HG03139 (cell line): ENCODE data around the gene SFI1.
"Not testable (repeated sequence)": the region's sequence is repeated elsewhere in the genome, so short reads cannot be mapped to it uniquely, and the experiment has no call there.

ENCODE experiments used
- ATAC-seq: cut with Tn5 transposase; IDR thresholded peaks from one replicate; pipeline ENCODE4 v1.9.1; 2021; ENCODE audit not compliant: unreplicated experiment

SFI1 gene

GRCh38 chr22:31492151-31492550, 4.2 kb upstream of the SFI1 start:
- ATAC-seq = no peak

GRCh38 chr22:31493355-31493754, 3.0 kb upstream of the SFI1 start:
- ATAC-seq = not testable (repeated sequence)

- ATAC-seq = no peak
Measured at GRCh38 chr22:31495343-31495742, 993 bp upstream of the SFI1 start.

- ATAC-seq = peak; percentile 2
Measured at GRCh38 chr22:31496735-31497146, 405 bp downstream of the SFI1 start.

GRCh38 chr22:31497148-31497938, 1.0 kb downstream of the SFI1 start:
- no peak for ATAC-seq

- ATAC-seq = no peak
Measured at GRCh38 chr22:31501738-31502137, 5.4 kb downstream of the SFI1 start.

GRCh38 chr22:31503211-31503964, 7.1 kb downstream of the SFI1 start:
- ATAC-seq = no peak

- no peak for ATAC-seq
Measured at GRCh38 chr22:31504282-31504681, 7.9 kb downstream of the SFI1 start.

GRCh38 chr22:31507517-31507916, 11.2 kb downstream of the SFI1 start:
- ATAC-seq = not testable (repeated sequence)

GRCh38 chr22:31508536-31508935, 12.2 kb downstream of the SFI1 start:
- ATAC-seq = no peak

GRCh38 chr22:31509061-31509762, 12.9 kb downstream of the SFI1 start:
- no peak for ATAC-seq

- ATAC-seq = no peak
Measured at GRCh38 chr22:31520051-31520450, 23.7 kb downstream of the SFI1 start.

GRCh38 chr22:31524132-31524531, 27.8 kb downstream of the SFI1 start:
- ATAC-seq = not testable (repeated sequence)

- ATAC-seq = no peak
Measured at GRCh38 chr22:31526270-31526669, 29.9 kb downstream of the SFI1 start.

GRCh38 chr22:31530823-31531195, 34.5 kb downstream of the SFI1 start:
- no peak for ATAC-seq

GRCh38 chr22:31532060-31532459, 35.7 kb downstream of the SFI1 start:
- no peak for ATAC-seq

GRCh38 chr22:31533374-31533773, 37.0 kb downstream of the SFI1 start:
- no peak for ATAC-seq

GRCh38 chr22:31537019-31537535, 40.7 kb downstream of the SFI1 start:
- no peak for ATAC-seq

GRCh38 chr22:31538815-31539214, 42.5 kb downstream of the SFI1 start:
- ATAC-seq = no peak

GRCh38 chr22:31540166-31540565, 43.8 kb downstream of the SFI1 start:
- ATAC-seq = not testable (repeated sequence)

GRCh38 chr22:31540966-31541365, 44.6 kb downstream of the SFI1 start:
- ATAC-seq = no peak
